Right atrium auricular region (tissue), 2 donors: ENCODE data around the gene DENND4C. TPM values are rescaled to one million over a fixed set of nuclear protein-coding genes. Genes with fewer than 3 reads are reported as not detected.

Experiments
- DNase-seq: peaks from one replicate; pipeline ENCODE4 v3.0.0-alpha.2; 2019; ENCODE audit warnings: low spot score
- H3K27ac ChIP-seq, 2 donors: fragments of 200-600 bp; sonication (generic); 1 replicate in 1 of 2; 2 replicates in 1 of 2; pipeline ENCODE4 v1.5.1; 2016 to 2019
- H3K27me3 ChIP-seq, 2 donors: fragments of 200-600 bp; sonication (generic); one replicate each; pipeline versions ENCODE4 v1.5.1 to v1.6.0; 2017 to 2019
- H3K36me3 ChIP-seq: fragments of 200-600 bp; sonication (generic); one replicate; pipeline ENCODE4 v1.5.1; 2016
- H3K4me1 ChIP-seq, 2 donors: fragments of 200-600 bp; sonication (generic); one replicate each; pipeline versions ENCODE4 v1.5.1 to v1.6.0; 2017 to 2019
- H3K4me3 ChIP-seq, 2 donors: fragments of 200-600 bp; sonication (generic); 1 replicate in 1 of 2; 2 replicates in 1 of 2; pipeline ENCODE4 v1.5.1; 2017 to 2019; ENCODE audit warnings: mild to moderate bottlenecking in 1 of 2, moderate library complexity in 1 of 2
- H3K9me3 ChIP-seq, 2 donors: fragments of 200-600 bp; sonication (generic); one replicate each; pipeline ENCODE4 v1.5.1; 2019
- CTCF ChIP-seq, 2 donors: fragments of 200-600 bp; sonication (generic); IDR thresholded peaks; one replicate each; pipeline ENCODE4 v1.5.1; 2019; ENCODE audit warnings: antibody characterized with exemption in 2 of 2
- total RNA-seq, 2 donors: library from RNA; depleted of rRNA; stranded (reverse); fragments of >200 nt; gene quantifications; one replicate each; pipeline ENCODE4 v1.1.0, GENCODE V29; 2016

Gene DENND4C
- total RNA-seq, 2 donors from 2014 or later: 53.7 to 55.4 TPM

GRCh38 chr9:19416143-19416542, 185.7 kb downstream of the DENND4C start:
- H3K9me3 ChIP-seq: no peaks in the 10 kb centered on the region
- H3K27me3 ChIP-seq: no peaks in the 10 kb centered on the region
- TF ChIP-seq CTCF (IDR thresholded peaks at IDR 0.05): no peak
- H3K4me1 ChIP-seq: no peaks in the 10 kb centered on the region
- H3K27ac ChIP-seq: no peak overlapping the region
- no peaks in the 10 kb centered on the region for H3K36me3 ChIP-seq
- no peak for DNase-seq
- H3K4me3 ChIP-seq: no peak overlapping the region

- Histone ChIP-seq H3K36me3 (peaks cover 13% of the 10 kb centered on the region), H3K27ac (no peak overlapping the region), H3K4me3 (no peak overlapping the region), H3K27me3 (no peaks in the 10 kb centered on the region), H3K9me3 (no peaks in the 10 kb centered on the region), H3K4me1 (peaks cover 0 to 12% of the 10 kb centered on the region in 2 donors)
- DNase-seq: no peak
- TF ChIP-seq CTCF (IDR thresholded peaks at IDR 0.05): no peak
Measured at GRCh38 chr9:19420877-19421276, 190.4 kb downstream of the DENND4C start.

Other genes with a start within 250 kb of the DENND4C start
- gene SAXO1, start 197.5 kb upstream of the DENND4C start, total RNA-seq: not detected
- 10 to 100 TPM; 59.1 to 67.0 TPM for gene RRAGA, start 181.3 kb upstream of the DENND4C start, total RNA-seq
- gene HAUS6, start 127.8 kb upstream of the DENND4C start, total RNA-seq: 1 to 10 TPM; 4.8 to 7.0 TPM
- gene PLIN2, start 103.2 kb upstream of the DENND4C start, total RNA-seq: 100 to 1,000 TPM; 132 to 520 TPM
- gene RPS6, start 149.5 kb downstream of the DENND4C start, total RNA-seq: 100 to 1,000 TPM; 526 to 885 TPM
- gene ACER2, start 178.3 kb downstream of the DENND4C start, total RNA-seq: 1 to 10 TPM; 3.5 to 5.5 TPM